Smooth muscle cell of the pulmonary artery (primary cell): ENCODE data around the gene MBD3L2B. TPM values are rescaled to one million over a fixed set of nuclear protein-coding genes. Genes with fewer than 3 reads are reported as not detected.

Experiments
- total RNA-seq: library from RNA; depleted of rRNA; stranded (reverse); fragments of >200 nt; gene quantifications from 2 replicates; pipeline ENCODE4 v1.2.3, GENCODE V29; 2014

Gene MBD3L2B
- not detected in 2 replicates for total RNA-seq

GRCh38 chr19:7021331-7021730 lies at the start of gene MBD3L2B:
MBD3L2B (minus strand) TSS chr19:7021431; CDS start chr19:7021397, 34 bp downstream.

DNA sequence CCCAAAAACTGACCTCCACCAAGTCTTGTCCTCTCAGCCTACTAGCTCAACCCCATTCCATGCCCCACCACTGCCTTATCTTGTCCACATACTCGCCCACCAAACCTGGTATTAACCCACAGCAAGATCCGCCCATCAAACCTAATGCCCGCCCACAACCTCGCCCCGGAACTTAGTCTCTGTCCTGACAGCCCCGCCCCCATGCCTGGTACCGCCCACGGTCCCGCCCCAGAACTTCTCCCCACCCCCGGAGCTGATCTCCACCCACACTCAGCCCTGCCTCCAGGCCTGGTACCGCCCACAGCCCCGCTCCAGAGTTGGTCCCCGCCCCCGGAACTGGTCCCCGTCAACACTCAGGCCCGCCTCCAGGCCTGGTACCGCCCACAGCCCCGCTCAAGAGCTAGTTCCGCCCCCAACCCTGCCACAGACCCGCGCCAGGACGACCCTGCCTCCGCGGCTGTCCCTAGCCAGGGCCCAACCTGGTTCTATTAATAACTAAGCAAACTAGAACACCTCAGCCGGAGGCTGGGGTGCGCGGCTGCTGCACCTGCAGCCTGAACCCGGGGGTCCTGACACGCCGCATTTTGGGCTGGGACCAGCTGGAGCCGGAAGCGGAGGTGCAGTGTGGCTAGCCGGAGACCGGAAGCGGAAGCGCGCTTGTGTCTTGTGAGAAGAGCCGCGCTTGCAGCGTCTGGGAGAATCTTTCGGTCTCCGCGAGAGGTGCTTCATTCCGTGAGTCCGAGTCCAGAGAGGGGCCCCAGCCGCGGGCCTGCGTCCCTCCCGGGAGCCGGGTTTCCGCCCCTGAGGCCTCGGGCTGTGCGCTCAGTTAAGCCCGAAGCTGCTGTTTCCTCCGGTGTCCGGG lies 48.0 kb upstream of the MBD3L2B start, which contains the start of gene ZNF557:
Gene ZNF557 (plus strand): TSS at position 662 of the 862 bp plus-strand sequence. CDS start 5,372 bp downstream, outside the sequence.

DNA sequence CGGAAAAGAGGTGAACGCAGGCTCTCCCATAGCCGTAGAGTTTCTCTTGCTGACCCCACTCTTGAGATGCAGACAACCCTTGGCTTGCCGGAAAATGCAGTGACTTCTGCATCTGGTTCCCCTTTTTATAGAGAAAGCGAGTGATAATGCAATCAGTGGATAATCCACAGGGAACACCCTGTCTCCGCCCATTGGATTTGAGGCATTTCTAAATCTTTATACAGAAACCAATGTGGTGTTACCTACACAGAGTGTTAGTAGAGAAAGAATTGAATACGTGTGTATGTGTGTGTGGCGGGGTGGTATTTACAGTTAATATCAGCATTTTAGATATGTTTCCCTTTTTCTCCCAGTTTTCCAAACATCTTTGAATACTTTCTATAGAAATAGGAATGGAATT lies 37.3 kb upstream of the MBD3L2B start, which contains the start of gene MBD3L3:
Gene MBD3L3 (minus strand): TSS at position 101 of the 400 bp plus-strand sequence. CDS start 71 bp downstream, at position 30.

DNA sequence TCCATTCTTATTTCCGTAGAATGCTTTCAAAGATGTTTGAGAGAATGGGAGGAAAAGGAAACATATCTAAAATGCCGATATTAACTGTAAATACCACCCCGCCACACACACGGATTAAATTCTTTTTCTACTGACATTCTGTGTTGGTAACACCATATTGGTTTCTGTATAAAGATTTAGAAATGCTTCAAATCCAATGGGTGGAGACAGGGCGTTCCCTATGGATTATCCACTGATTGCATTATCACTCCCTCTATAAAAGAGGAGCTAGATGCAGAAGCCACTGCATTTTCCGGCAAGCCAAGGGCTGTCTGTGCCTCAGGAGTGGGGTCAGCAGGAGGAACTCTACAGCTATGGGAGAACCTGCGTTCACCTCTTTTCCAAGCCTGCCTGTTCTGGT lies 27.8 kb upstream of the MBD3L2B start, which contains the start of gene MBD3L2:
Gene MBD3L2 (plus strand): TSS at position 301 of the 400 bp plus-strand sequence. CDS start 53 bp downstream, at position 354.

GRCh38 chr19:7040079-7040478 lies 18.8 kb upstream of the MBD3L2B start, which contains the start of gene MBD3L4:
MBD3L4 (minus strand) TSS chr19:7040179; CDS start chr19:7040144, 35 bp downstream.

GRCh38 chr19:7030278-7030677 lies 9.0 kb upstream of the MBD3L2B start, which contains the start of gene MBD3L5:
MBD3L5 (plus strand) TSS chr19:7030578; CDS start chr19:7030612, 34 bp downstream.

Other genes with a start within 250 kb of the MBD3L2B start
- 0.03 TPM in 1 of 2 replicates, not detected in the other for gene VAV1, start 248.7 kb downstream of the MBD3L2B start, total RNA-seq
- not detected in 2 replicates for gene ADGRE1, start 133.9 kb downstream of the MBD3L2B start, total RNA-seq
- not detected in 2 replicates for gene MBD3L5, start 9.1 kb upstream of the MBD3L2B start, total RNA-seq
- gene MBD3L4, start 18.7 kb upstream of the MBD3L2B start, total RNA-seq, result not detected in 2 replicates
- not detected in 2 replicates for gene MBD3L2, start 27.9 kb upstream of the MBD3L2B start, total RNA-seq
- not detected in 2 replicates for gene MBD3L3, start 37.2 kb upstream of the MBD3L2B start, total RNA-seq
- gene ZNF557, start 48.3 kb upstream of the MBD3L2B start, total RNA-seq, result 13.2 and 13.6 TPM in 2 replicates